Fibroblast of villous mesenchyme (primary cell): ENCODE measurements around the gene SSB. TPM values are rescaled to one million over a fixed set of nuclear protein-coding genes. Genes with fewer than 3 reads are reported as not detected.

Experiments
- DNase-seq: peaks from one replicate; pipeline ENCODE4 v3.0.0-alpha.2; 2010; ENCODE audit warnings: low read depth
- H3K4me3 ChIP-seq: 2 replicates; pipeline ENCODE4 v1.5.1; 2011; ENCODE audit warnings: low read depth, mild to moderate bottlenecking, low read length
- total RNA-seq: library from RNA; depleted of rRNA; stranded (reverse); fragments of >200 nt; gene quantifications from 2 replicates; pipeline ENCODE4 v1.2.3, GENCODE V29; 2012
- TF ChIP-seq, protein P1 (sequence below): IDR thresholded peaks from 2 replicates; pipeline ENCODE4 v1.5.1; 2012; ENCODE audit warnings: low read depth, mild to moderate bottlenecking, low read length; ENCODE audit not compliant: insufficient read depth

SSB gene
- total RNA-seq: 91.5 and 125 TPM in 2 replicates

DNA sequence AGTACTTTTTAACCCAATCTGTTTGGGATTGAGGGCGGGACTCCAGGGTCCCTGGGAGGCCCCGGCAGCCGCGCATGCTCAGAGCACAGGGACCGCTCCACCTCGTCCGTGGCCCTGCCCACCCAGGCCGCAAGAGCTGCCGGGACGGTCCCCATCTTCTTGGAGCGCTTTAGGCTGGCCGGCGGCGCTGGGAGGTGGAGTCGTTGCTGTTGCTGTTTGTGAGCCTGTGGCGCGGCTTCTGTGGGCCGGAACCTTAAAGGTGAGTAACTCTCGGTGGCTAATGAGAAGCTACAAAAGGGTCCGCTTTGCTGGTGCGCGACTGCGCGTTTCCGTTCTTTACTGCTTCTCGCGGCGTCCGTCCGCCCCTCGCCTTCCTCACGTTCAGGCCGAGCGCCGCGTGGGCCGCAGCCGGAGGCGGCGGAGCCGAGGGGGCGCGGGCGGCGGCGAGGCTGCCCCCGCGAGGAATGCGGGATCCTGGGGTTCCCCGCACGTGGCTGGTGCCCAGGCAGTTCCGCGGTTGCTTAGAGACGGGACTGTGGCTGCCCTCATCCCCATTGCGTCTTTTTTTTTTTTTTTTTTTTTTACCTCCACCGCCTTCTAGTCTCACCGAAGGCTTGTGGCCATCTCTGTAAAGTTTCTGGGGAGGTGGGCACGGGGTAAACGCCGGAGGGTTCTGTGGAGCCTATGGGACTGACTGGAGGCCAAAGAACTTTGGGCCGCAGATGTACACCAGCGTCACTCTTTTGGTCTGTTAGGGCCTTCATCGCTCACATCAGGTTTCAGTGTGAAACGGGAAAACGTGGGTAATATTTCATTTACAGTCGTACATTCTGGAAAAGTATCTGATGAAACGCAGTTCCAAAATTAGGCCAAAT is at the start of gene SSB:
Gene SSB (plus strand): TSS at position 154 of the 875 bp plus-strand sequence. CDS start 2,090 bp downstream, outside the sequence.
- H3K4me3 ChIP-seq: peak within 1 kb of the TSS; percentile 86
- TF ChIP-seq, protein P1, sequence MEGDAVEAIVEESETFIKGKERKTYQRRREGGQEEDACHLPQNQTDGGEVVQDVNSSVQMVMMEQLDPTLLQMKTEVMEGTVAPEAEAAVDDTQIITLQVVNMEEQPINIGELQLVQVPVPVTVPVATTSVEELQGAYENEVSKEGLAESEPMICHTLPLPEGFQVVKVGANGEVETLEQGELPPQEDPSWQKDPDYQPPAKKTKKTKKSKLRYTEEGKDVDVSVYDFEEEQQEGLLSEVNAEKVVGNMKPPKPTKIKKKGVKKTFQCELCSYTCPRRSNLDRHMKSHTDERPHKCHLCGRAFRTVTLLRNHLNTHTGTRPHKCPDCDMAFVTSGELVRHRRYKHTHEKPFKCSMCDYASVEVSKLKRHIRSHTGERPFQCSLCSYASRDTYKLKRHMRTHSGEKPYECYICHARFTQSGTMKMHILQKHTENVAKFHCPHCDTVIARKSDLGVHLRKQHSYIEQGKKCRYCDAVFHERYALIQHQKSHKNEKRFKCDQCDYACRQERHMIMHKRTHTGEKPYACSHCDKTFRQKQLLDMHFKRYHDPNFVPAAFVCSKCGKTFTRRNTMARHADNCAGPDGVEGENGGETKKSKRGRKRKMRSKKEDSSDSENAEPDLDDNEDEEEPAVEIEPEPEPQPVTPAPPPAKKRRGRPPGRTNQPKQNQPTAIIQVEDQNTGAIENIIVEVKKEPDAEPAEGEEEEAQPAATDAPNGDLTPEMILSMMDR: no peak
- DNase-seq: peak; percentile 89

DNA sequence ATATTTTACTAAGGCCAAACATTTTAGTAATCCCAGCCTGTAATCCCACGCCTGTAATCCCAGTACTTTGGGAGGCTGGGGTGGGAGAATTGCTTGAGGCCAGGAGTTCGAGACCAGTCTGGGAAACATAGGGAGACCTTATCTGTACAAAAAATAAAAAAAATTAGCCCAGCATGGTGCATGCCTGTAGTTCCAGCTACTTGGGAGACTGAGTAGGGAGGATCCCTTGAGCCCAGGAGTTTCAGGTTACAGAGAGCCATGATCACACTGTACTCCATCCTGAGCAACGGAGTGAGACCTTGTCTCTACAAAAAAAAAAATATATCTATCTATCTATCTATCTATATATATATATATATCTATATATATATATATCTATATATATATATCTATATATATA is 45.9 kb upstream of the SSB start:
- H3K4me3 ChIP-seq: no peak overlapping the region
- no peak for DNase-seq
- TF ChIP-seq, protein P1: no peak

DNA sequence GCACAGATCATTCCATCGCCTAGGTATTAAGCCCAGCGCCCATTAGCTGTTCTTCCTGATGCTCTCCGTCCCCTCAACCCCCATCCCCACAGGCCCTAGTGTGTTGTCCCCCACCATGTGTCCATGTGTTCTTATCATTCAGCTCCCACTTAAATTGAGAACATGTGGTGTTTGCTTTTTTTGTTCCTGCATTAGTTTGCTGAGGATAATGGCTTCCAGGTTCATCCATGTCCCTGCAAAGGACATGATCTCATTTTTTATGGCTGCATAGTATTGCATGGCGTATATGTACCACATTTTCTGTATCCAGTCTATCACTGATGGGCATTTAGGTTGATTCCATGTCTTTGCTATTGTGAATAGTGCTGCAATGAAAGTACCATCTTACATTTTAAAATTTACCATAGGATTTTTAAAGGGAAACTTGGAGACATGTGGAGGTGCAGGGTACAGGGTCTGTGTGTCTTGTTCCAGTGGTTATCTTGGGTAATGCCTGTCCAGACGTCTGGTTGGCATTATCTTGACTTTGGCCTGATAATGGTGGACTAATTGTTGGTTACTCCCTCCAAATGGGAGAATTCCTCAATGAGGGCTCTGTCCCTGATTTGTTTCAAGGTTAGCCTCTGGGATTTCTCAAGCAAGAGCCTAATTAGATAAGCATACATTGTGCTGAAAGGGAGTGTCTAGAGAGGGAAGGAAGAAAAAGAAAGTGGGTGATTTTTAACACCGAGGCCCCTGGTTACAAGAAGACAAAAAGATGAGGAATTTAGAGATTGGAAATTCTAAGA is 43.4 kb upstream of the SSB start:
- TF ChIP-seq, protein P1: no peak
- DNase-seq: no peak
- no peak overlapping the region for H3K4me3 ChIP-seq

DNA sequence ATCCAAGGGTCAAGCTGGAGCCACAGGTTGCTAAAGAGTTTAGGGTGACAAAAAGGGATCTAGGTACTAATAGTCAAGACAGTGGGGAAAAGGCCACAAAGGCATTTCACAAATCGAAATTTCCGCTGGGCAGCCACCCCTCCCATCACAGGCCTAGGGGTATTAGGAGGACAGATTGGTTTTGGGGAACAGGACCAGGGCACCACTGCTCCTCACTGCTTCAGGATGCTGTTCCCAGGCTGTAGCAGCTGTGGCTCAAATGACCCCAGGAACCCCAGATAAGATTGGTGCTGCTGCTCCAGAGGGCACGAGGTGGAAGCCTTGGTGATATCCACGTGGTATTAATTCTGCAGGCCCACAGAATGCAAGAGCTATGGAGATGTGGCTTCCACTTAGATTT is 42.3 kb upstream of the SSB start:
- no peak overlapping the region for H3K4me3 ChIP-seq
- TF ChIP-seq, protein P1: no peak
- no peak for DNase-seq

DNA sequence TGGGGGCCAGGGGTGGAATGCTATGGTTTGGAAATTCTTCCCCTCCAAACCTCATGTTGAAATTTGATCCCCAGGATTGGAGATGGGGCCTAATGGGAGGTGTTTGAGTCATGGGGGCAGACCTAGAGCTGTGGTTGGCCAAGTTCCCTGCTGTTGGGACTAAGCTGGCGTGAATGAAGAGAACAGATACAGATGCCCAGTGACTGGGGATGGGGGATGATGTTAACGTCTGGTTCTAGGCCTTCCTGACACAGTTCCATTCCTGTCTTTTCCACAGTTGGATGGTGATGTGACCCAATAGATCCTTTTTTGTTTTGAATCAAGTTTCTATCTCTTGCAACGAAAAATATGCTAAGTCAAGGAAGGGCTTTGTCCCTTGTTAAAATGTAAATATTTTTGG is 41.3 kb upstream of the SSB start:
- TF ChIP-seq, protein P1: no peak
- no peak for DNase-seq

DNA sequence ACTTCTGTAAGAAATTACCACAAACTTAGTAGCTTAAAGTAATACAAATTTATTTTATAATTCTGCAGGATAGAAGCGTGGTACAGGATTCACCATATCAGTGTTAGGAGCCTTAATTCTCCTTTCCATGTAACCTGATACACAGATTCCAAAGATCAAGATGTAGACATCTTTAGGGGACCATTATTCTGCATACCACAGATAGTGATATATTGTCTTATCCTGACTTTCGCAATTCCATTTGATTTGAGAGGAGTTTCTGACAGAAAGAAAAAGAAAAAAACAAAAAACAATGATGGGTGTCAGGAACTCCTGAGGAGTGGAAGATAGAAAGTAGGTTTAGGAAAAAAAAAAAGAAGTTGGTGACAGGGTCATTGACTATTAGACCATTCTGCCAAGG is 40.9 kb upstream of the SSB start:
- TF ChIP-seq, protein P1: no peak
- DNase-seq: no peak
- H3K4me3 ChIP-seq: no peak overlapping the region

More for the DNA sequence above, 41.3 kb upstream of the SSB start:
- no peak overlapping the region for H3K4me3 ChIP-seq
